A549 (cell line): ENCODE measurements around the gene RCOR2. TPM values are rescaled to one million over a fixed set of nuclear protein-coding genes. Genes with fewer than 3 reads are reported as not detected.

ENCODE experiments used
- ATAC-seq, 2 experiments: fragments of 200-7000 bp in 1 of 2; fragments of >200 bp in 1 of 2; cut with Nextera tagmentation in 1 of 2; cut with Tn5 transposase in 1 of 2; 3 replicates each; pipeline versions ENCODE4 v1.8.0 to v1.9.1; 2018 to 2020; ENCODE audit warnings: mild to moderate bottlenecking in 1 of 2, moderate library complexity in 1 of 2
- CTCF ChIA-PET: fragments of 300-600 bp; sonication (Branson Sonifier 250); formaldehyde crosslinking; extraction: SDS; loops from one replicate; lab custom pipeline; 2021; ENCODE audit warnings: antibody characterized with exemption, inconsistent platforms; lab: Yijun Ruan, JAX
- POLR2A ChIA-PET: fragments of 350-600 bp; formaldehyde crosslinking; extraction: SDS; loops from one replicate; lab custom pipeline; 2021; ENCODE audit warnings: antibody characterized with exemption, inconsistent platforms; lab: Yijun Ruan, JAX
- DNase-seq, 2 experiments: peaks; one replicate each; pipeline versions ENCODE4 v3.0.0 to v3.0.0-alpha.2; 2011 to 2016; ENCODE audit warnings: low read depth in 1 of 2, low spot score in 1 of 2
- FAIRE-seq: peaks from 2 replicates; lab custom pipeline; 2011; peaks lifted over from hg19 to GRCh38; lab: Jason Lieb, UNC
- H3K27ac ChIP-seq, 2 experiments: fragments of >200 bp; sonication (Bioruptor Twin); formaldehyde crosslinking; 3 replicates each; pipeline ENCODE4 v1.5.1; 2016 to 2017
- H3K4me1 ChIP-seq: fragments of >200 bp; sonication (Bioruptor Twin); formaldehyde crosslinking; 3 replicates; pipeline ENCODE4 v1.6.1; 2016
- H3K4me2 ChIP-seq: fragments of >200 bp; sonication (Bioruptor Twin); formaldehyde crosslinking; 3 replicates; pipeline ENCODE4 v1.6.1; 2016
- H3K4me3 ChIP-seq: fragments of >200 bp; sonication (Bioruptor Twin); formaldehyde crosslinking; 3 replicates; pipeline ENCODE4 v1.5.1; 2016
- H3K9me3 ChIP-seq: fragments of >200 bp; sonication (Bioruptor Twin); formaldehyde crosslinking; 3 replicates; pipeline ENCODE4 v1.6.1; 2016
- ATOH8 ChIP-seq: fragments of 250-450 bp; sonication (Bioruptor Pico); IDR thresholded peaks from 2 replicates; pipeline ENCODE4 v1.5.0; 2020; ENCODE audit warnings: low read depth, mild to moderate bottlenecking, moderate library complexity
- BCL3 ChIP-seq: fragments of >200 bp; sonication (Bioruptor Twin); formaldehyde crosslinking; IDR thresholded peaks from 3 replicates; pipeline ENCODE4 v1.6.1; 2016
- BHLHE40 ChIP-seq: IDR thresholded peaks from 2 replicates; pipeline ENCODE4 v1.6.1; 2012; ENCODE audit warnings: low read depth, low read length, inconsistent platforms
- EHF ChIP-seq: fragments of 250-450 bp; sonication (Bioruptor Pico); IDR thresholded peaks from 2 replicates; pipeline ENCODE4 v1.5.0; 2020; ENCODE audit warnings: mild to moderate bottlenecking
- EP300 ChIP-seq, 2 experiments: fragments of >200 bp; sonication (Bioruptor Twin); formaldehyde crosslinking; IDR thresholded peaks; 2 replicates in 1 of 2; 3 replicates in 1 of 2; pipeline ENCODE4 v1.6.1; 2016 to 2017
- HDAC2 ChIP-seq: fragments of 200-600 bp; sonication (generic); IDR thresholded peaks from 2 replicates; pipeline ENCODE4 v1.6.1; 2016
- HES2 ChIP-seq: fragments of >200 bp; sonication (Bioruptor Twin); formaldehyde crosslinking; IDR thresholded peaks from 2 replicates; pipeline ENCODE4 v1.6.1; 2016
- HEYL ChIP-seq: fragments of 250-450 bp; sonication (Bioruptor Pico); IDR thresholded peaks from 2 replicates; pipeline ENCODE4 v1.8.0; 2021; ENCODE audit warnings: mild to moderate bottlenecking, moderate library complexity
- KDM1A ChIP-seq: fragments of 200-600 bp; sonication (generic); IDR thresholded peaks from 2 replicates; pipeline ENCODE4 v1.6.1; 2016; ENCODE audit warnings: low read depth, mild to moderate bottlenecking
- KDM5A ChIP-seq: fragments of 200-600 bp; sonication (generic); IDR thresholded peaks from 2 replicates; pipeline ENCODE4 v1.6.1; 2016; ENCODE audit warnings: antibody characterized with exemption, mild to moderate bottlenecking
- RAD21 ChIP-seq, 2 experiments: fragments of >200 bp in 1 of 2; sonication (Bioruptor Twin) in 1 of 2; formaldehyde crosslinking in 1 of 2; IDR thresholded peaks in 1 of 2; conservative IDR thresholded peaks in 1 of 2; 2 replicates in 1 of 2; 3 replicates in 1 of 2; pipeline ENCODE4 v1.6.1; 2012 to 2018; ENCODE audit warnings: inconsistent platforms in 1 of 2
- RCOR1 ChIP-seq: fragments of 150-350 bp; IDR thresholded peaks from 2 replicates; pipeline ENCODE4 v1.6.1; 2014; ENCODE audit warnings: antibody characterized with exemption, low read length, low read depth
- RFX5 ChIP-seq: fragments of 450-650 bp; IDR thresholded peaks from 2 replicates; pipeline ENCODE4 v1.7.1; 2014; ENCODE audit warnings: antibody characterized with exemption, mild to moderate bottlenecking, moderate library complexity
- RNF2 ChIP-seq: fragments of 200-600 bp; sonication (generic); IDR thresholded peaks from 2 replicates; pipeline ENCODE4 v1.6.1; 2016; ENCODE audit warnings: low read depth, mild to moderate bottlenecking, antibody characterized with exemption, moderate library complexity, borderline replicate concordance
- SMC3 ChIP-seq: fragments of >200 bp; sonication (Bioruptor Twin); formaldehyde crosslinking; IDR thresholded peaks from 3 replicates; pipeline ENCODE4 v1.6.1; 2018; ENCODE audit warnings: inconsistent platforms
- TP53 ChIP-seq: fragments of 250-450 bp; sonication (Bioruptor Pico); IDR thresholded peaks from 2 replicates; pipeline ENCODE4 v1.5.0; 2021; ENCODE audit warnings: mild to moderate bottlenecking, moderate library complexity
- ZFP36 ChIP-seq: fragments of 450-650 bp; IDR thresholded peaks from 2 replicates; pipeline ENCODE4 v1.6.1; 2014; ENCODE audit warnings: borderline replicate concordance; ENCODE audit not compliant: partially characterized antibody
- WGBS: methylation state at CpG from one replicate; pipeline ENCODE4 v1.1.6; 2017; ENCODE audit errors: missing lambda C conversion rate; 5-methylcytosine and 5-hydroxymethylcytosine counted together
- polyA plus RNA-seq, 4 experiments: library from polyadenylated mRNA; depleted of rRNA in 3 of 4; stranded (reverse); fragments of >200 nt; fragmentation: RNase III in 1 of 4; extraction: RNeasy Plus Mini Kit Qiagen cat#74134 plus additional on column Dnase treatment in 1 of 4; gene quantifications; 2 replicates in 3 of 4; 3 replicates in 1 of 4; pipeline ENCODE4 v1.2.3, GENCODE V29; 2011 to 2017
- TF ChIP-seq, protein P1 (sequence below): IDR thresholded peaks from 2 replicates; pipeline ENCODE4 v1.6.1; 2012; ENCODE audit warnings: low read depth, borderline replicate concordance
- TF ChIP-seq, protein P2 (sequence below): fragments of >200 bp; sonication (Bioruptor Twin); formaldehyde crosslinking; IDR thresholded peaks from 3 replicates; pipeline ENCODE4 v1.5.1; 2016
- TF ChIP-seq, protein P3 (sequence below): IDR thresholded peaks from 2 replicates; pipeline ENCODE4 v1.6.1; 2012

The RCOR2 gene
- polyA plus RNA-seq, 2 of the 4 experiments (the other 2 are of a cell fraction), result 0.46 to 2.5 TPM

DNA sequence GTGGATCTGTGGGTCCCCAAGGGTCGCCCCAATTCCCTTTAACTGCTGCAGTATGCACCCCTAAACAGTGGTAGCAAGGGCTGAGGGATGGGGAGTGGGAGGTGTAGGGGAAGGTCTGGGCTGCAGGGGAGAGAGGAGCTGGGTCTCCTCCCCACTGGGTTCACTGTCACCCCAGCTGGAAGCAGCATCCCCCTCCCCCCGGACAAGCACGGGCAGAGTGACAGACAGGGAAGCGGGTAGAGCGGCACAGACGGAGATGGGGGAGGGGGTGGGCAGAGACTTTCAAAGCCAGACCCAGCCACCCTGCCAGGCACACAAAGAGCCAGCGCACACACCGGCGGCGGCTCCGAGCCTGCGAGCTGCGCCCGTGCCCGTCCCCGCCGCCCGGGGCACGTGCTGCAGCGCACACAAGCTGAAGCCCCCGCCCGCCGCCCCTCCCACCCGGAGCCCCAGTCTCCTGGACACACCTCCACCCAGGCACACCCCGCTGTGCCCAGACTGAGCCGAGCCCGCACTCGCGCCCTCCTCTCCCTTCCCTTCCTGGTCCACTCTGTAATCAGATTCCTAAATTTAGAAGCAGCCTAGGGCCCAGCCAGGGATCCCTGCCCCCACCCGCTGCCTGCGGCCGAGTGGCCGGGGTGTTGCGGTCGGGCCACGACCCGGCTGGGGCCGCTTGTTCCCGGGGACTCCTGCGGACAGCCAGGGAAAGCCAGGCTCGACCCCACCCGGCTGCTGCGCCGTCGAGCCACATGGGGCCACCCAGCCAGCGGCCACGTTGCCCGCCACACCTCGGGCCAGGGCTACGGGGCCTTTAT, 935 bp upstream of the RCOR2 start:
- ChIA-PET POLR2A (interaction anchor here (1.1 kb wide), 1 partner anchor 17 kb away, joined by 3 read pairs; no protein-coding TSS in a partner anchor), CTCF (interaction anchor here (0.6 to 6.9 kb wide), 10 partner anchors 10 to 467 kb away, joined by 3 to 57 read pairs (median 6); partner anchors contain the start of gene MARK2)
- DNase-seq, result peak; percentile 62 to 80
- no peak for FAIRE-seq
- H3K4me3 ChIP-seq, result peak overlapping the region; percentile 62
- H3K27ac ChIP-seq, result peak overlapping the region; percentile 83 to 92
- peaks cover 37% of the 10 kb centered on the region for H3K4me1 ChIP-seq
- TF ChIP-seq, protein P1, sequence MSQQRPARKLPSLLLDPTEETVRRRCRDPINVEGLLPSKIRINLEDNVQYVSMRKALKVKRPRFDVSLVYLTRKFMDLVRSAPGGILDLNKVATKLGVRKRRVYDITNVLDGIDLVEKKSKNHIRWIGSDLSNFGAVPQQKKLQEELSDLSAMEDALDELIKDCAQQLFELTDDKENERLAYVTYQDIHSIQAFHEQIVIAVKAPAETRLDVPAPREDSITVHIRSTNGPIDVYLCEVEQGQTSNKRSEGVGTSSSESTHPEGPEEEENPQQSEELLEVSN, result no peak
- no peak for TF ChIP-seq RFX5
- TF ChIP-seq, protein P2, sequence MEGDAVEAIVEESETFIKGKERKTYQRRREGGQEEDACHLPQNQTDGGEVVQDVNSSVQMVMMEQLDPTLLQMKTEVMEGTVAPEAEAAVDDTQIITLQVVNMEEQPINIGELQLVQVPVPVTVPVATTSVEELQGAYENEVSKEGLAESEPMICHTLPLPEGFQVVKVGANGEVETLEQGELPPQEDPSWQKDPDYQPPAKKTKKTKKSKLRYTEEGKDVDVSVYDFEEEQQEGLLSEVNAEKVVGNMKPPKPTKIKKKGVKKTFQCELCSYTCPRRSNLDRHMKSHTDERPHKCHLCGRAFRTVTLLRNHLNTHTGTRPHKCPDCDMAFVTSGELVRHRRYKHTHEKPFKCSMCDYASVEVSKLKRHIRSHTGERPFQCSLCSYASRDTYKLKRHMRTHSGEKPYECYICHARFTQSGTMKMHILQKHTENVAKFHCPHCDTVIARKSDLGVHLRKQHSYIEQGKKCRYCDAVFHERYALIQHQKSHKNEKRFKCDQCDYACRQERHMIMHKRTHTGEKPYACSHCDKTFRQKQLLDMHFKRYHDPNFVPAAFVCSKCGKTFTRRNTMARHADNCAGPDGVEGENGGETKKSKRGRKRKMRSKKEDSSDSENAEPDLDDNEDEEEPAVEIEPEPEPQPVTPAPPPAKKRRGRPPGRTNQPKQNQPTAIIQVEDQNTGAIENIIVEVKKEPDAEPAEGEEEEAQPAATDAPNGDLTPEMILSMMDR, result no peak
- no peak for TF ChIP-seq TP53 (CRISPR knock-in tag)
- TF ChIP-seq BHLHE40, result peak; percentile 3; the same call in 1 of the 2 replicates
- TF ChIP-seq EHF (CRISPR knock-in tag), result no peak
- no peak for TF ChIP-seq KDM5A
- TF ChIP-seq, protein P3, sequence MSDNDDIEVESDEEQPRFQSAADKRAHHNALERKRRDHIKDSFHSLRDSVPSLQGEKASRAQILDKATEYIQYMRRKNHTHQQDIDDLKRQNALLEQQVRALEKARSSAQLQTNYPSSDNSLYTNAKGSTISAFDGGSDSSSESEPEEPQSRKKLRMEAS, result peak; percentile 69
- TF ChIP-seq EP300 (IDR thresholded peaks at IDR 0.05), result no peak
- no peak for TF ChIP-seq HDAC2
- no peak for TF ChIP-seq RNF2
- TF ChIP-seq BCL3, result no peak
- no peak for TF ChIP-seq RCOR1
- TF ChIP-seq HEYL (CRISPR knock-in tag), result no peak
- TF ChIP-seq KDM1A, result peak; percentile 86
- TF ChIP-seq ZFP36, result no peak
- no peak for TF ChIP-seq RAD21 (conservative IDR thresholded peaks at IDR 0.05 in 1 of 2, IDR thresholded peaks at IDR 0.05 in 1 of 2)
- H3K4me2 ChIP-seq, result peak overlapping the region; percentile 100
- 11% methylated on average over 11 of the region's 50 CpGs for whole genome bisulfite sequencing
- H3K9me3 ChIP-seq, result no peaks in the 10 kb centered on the region
- peak; percentile 30 to 55 for ATAC-seq

DNA sequence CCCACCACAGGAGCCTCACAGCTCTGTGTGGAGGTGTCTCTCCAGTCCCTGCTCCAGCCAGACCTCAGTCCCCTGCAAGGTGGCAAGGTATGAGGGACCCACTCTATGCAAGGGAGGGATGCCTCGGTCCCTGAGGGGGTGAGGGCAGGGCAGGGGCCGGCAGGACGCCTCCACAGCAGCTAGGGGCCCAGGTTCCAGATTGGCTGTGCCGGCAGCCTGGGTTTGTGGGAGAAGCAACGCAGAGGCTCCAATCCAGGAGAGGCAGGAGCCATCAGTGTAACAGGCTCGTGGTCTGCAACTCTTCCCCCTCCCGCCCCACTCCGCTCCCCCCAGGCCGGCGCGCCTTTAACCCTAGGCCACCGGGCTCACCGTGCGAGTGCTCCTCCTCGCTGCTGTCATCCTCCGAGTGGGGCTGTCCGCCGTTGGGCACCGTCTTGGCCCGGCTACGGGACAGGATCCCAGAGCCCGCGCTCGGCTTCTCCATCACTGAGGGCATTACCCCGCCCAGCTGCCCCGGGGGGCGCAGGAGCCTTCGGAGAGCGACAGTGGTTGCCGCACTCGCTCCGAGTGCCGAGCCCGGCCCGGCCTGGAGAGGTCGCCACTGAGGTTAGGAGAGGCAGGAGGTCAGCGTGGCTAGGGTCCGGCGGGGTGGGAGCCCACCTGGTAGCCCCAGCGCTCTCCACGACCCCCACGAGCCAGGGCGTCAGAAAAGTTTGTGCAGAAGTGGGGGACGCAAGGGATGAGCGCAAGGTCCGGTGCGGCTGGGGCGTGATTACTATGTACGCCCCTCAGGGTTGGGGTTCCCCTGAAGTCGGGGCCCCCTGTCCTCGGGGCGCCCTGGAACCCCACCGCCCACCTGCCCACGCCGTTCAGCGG, 765 bp downstream of the RCOR2 start:
- peak overlapping the region; percentile 62 for H3K4me3 ChIP-seq
- peaks cover 37% of the 10 kb centered on the region for H3K4me1 ChIP-seq
- no peak for FAIRE-seq
- H3K27ac ChIP-seq, result peak overlapping the region; percentile 83 to 92
- peak; percentile 40 to 56; a peak in 5 of 6 replicates for ATAC-seq
- TF ChIP-seq SMC3 (peak; percentile 31; the same call in 1 of the 3 replicates), RAD21 (conservative IDR thresholded peaks at IDR 0.05 in 1 of 2, IDR thresholded peaks at IDR 0.05 in 1 of 2) (peak; percentile 31 to 36; a peak in 2 of 5 replicates), HES2 (no peak), ATOH8 (CRISPR knock-in tag) (no peak)
- TF ChIP-seq, protein P2, result peak; percentile 47
- TF ChIP-seq, all 56 proteins: peak for 3
- ChIA-PET CTCF (interaction anchor here (0.6 to 6.9 kb wide), 16 partner anchors 9 to 148 kb away, joined by 3 to 57 read pairs (median 5); partner anchors contain the start of gene MARK2), POLR2A (interaction anchor here (1.0 to 1.1 kb wide), 2 partner anchors 15 to 77 kb away, joined by 3 to 4 read pairs; partner anchors contain the start of gene MARK2)
- DNase-seq, result peak; percentile 59 to 70
- peak overlapping the region; percentile 100 for H3K4me2 ChIP-seq
- no peaks in the 10 kb centered on the region for H3K9me3 ChIP-seq
- WGBS, result 41% methylated on average over 24 of the region's 56 CpGs
